Placental pericyte (primary cell): ENCODE data around the gene RARS2. TPM values are rescaled to one million over a fixed set of nuclear protein-coding genes. Genes with fewer than 3 reads are reported as not detected.

Experiments used
- small RNA-seq: library from RNA; depleted of rRNA; stranded (forward); fragments of <200 nt; gene quantifications from one replicate; pipeline ENCODE3, GENCODE V24; 2012; ENCODE audit warnings: low replicate concordance
- total RNA-seq: library from RNA; depleted of rRNA; stranded (reverse); fragments of >200 nt; gene quantifications from 2 replicates; pipeline ENCODE4 v1.2.3, GENCODE V29; 2012

RARS2 gene, protein sequence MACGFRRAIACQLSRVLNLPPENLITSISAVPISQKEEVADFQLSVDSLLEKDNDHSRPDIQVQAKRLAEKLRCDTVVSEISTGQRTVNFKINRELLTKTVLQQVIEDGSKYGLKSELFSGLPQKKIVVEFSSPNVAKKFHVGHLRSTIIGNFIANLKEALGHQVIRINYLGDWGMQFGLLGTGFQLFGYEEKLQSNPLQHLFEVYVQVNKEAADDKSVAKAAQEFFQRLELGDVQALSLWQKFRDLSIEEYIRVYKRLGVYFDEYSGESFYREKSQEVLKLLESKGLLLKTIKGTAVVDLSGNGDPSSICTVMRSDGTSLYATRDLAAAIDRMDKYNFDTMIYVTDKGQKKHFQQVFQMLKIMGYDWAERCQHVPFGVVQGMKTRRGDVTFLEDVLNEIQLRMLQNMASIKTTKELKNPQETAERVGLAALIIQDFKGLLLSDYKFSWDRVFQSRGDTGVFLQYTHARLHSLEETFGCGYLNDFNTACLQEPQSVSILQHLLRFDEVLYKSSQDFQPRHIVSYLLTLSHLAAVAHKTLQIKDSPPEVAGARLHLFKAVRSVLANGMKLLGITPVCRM
- total RNA-seq: 32.8 and 38.9 TPM in 2 replicates

DNA sequence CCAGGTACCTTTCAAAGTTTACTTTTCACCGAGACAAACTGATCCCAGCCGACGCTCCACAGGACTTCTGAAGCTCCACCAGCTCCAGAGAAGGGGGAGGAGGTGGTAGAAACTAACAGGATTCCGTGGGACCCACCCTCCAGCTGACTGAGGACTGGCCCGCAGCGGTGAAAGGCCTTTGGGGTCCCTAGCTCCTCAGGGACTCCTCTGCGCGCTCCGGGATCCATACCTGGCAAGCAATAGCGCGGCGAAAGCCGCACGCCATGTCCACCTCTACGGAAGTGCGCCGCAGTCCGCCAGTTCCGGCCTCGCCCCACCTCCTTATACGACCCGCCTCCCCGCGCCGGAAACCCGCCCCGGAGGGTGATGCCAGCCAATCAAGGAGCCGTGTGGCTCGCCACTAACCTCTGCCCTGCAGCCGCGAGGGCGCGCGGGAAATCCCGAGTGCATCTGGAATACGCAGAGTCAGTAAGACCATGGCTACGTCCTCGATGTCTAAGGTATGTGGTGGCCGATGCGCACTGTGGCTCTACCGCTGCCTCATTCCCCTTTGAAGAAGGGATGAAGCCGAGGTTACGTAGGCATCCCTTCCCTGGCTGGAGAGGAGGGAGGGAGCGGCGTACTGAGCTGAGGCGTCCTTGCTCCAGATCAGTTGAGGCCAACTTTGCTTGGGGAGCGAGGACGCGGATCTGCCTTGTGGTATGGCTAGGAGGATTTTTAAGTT, at the start of gene RARS2, which contains the start of gene ORC3:
TSS of gene RARS2 (minus strand) at position 295 of the 724 bp plus-strand sequence. CDS start at position 265, 30 bp downstream.
TSS of gene ORC3 (plus strand) at position 443 of the 724 bp plus-strand sequence. CDS start at position 477, 34 bp downstream.

DNA sequence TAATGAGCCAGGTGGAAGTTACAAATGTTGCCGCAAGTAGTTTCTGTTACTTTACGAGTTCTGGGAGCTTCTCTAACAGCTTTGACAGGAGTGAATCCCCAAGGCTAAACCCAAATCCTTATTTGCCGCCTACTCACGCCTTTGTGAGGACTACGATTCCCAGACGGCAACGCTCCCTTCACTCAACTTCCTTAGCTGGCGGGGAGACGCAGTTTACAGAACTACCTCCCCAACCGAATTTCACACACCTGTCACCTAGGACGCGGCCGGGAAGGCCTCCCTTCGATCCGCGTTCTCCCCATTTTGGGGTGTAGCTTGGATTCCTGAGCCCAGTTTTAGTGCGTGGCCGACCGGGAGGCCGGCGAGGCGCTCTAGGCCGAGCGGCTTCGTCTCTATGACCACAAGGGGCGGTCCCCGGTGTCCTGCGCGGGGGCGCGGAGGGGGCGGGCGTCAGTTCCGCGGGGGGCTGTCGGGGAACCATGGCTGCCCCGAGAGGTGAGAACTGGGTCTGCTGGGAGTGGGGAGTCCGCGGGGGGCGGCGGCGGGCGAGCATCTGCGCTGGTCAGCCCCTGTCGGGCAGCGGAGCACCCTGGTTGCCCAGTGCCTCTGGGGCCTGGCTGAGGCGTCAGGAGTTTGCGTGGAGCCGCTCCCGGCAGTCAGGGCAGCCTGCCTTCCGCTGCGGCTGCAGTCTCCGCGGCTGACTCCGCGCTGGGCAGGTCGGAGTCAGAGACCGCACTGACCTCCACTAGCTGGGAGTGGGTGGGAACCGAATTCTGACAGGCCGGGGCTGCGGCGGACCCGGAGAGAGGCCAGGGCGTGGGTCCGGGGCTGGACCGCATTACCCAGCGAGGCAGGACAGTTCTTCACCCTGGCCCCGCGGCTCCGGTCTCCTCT, 117.0 kb downstream of the RARS2 start, which contains the start of gene SLC35A1:
TSS of gene SLC35A1 (plus strand) at position 450 of the 894 bp plus-strand sequence. CDS start at position 480, 30 bp downstream.

Small RNAs within 50 kb of the gene (small RNA-seq; reads per million reads assigned to genes)
- not detected for gene RNU6-444P

Other genes with a start within 250 kb of the RARS2 start
- gene C6orf163, start 245.2 kb downstream of the RARS2 start, total RNA-seq: 1.8 and 2.6 TPM in 2 replicates
- gene CFAP206, start 182.0 kb downstream of the RARS2 start, total RNA-seq: not detected in 2 replicates
- gene SLC35A1, start 117.0 kb downstream of the RARS2 start, total RNA-seq: 9.2 and 11.7 TPM in 2 replicates
- 17.5 and 40.8 TPM in 2 replicates for gene ORC3, start 148 bp upstream of the RARS2 start, total RNA-seq
- 16.9 and 22.2 TPM in 2 replicates for gene AKIRIN2, start 112.2 kb upstream of the RARS2 start, total RNA-seq